IMR-90 (cell line): ENCODE results near the gene RABGGTB. TPM values are rescaled to one million over a fixed set of nuclear protein-coding genes. Genes with fewer than 3 reads are reported as not detected.
A peak's percentile ranks its signal among the peaks of the same experiment; 100 is the strongest.
"Not testable (repeated sequence)": the region's sequence is repeated elsewhere in the genome, so short reads cannot be mapped to it uniquely, and the experiment has no call there.

Experiments
- ATAC-seq: fragments of 200-7000 bp; cut with Tn5 transposase; 2 replicates; pipeline ENCODE4 v1.9.1; 2020; ENCODE audit warnings: low read depth, mild to moderate bottlenecking, moderate library complexity
- BruUV-seq: library from RNA; stranded (reverse); fragments of 400-500 nt; replicated peaks from 2 replicates; lab custom pipeline; 2021; lab: Mats Ljungman, UMichigan
- CTCF ChIA-PET: fragments of 300-600 bp; formaldehyde crosslinking; extraction: SDS; loops from one replicate; lab custom pipeline; 2021; ENCODE audit warnings: antibody characterized with exemption; lab: Yijun Ruan, JAX
- POLR2A ChIA-PET: fragments of 300-600 bp; sonication (Branson Sonifier 250); formaldehyde crosslinking; loops from one replicate; lab custom pipeline; 2022; ENCODE audit warnings: antibody characterized with exemption; ENCODE audit not compliant: unreplicated experiment; lab: Charles Lee
- DNase-seq: peaks from one replicate; pipeline ENCODE4 v3.0.0; 2013
- H2AFZ ChIP-seq: replicated peaks from 2 replicates; pipeline ENCODE3; 2013; ENCODE audit warnings: low read length, mild to moderate bottlenecking; ENCODE audit not compliant: poor library complexity
- H2AK5ac ChIP-seq: 2 replicates; pipeline ENCODE4 v1.6.1; 2013; ENCODE audit warnings: low read depth, low read length, inconsistent platforms
- H2AK9ac ChIP-seq: replicated peaks from 2 replicates; pipeline ENCODE3; 2013; ENCODE audit warnings: mild to moderate bottlenecking, low read depth, low read length, moderate library complexity; ENCODE audit not compliant: poor library complexity
- H2BK120ac ChIP-seq: 2 replicates; pipeline ENCODE4 v1.6.1; 2013; ENCODE audit warnings: low read depth, low read length, inconsistent platforms
- H2BK15ac ChIP-seq: 3 replicates; pipeline ENCODE4 v1.6.1; 2013; ENCODE audit warnings: low read depth, low read length, inconsistent platforms
- H2BK20ac ChIP-seq: 2 replicates; pipeline ENCODE4 v1.6.1; 2013; ENCODE audit warnings: low read depth, mild to moderate bottlenecking, inconsistent platforms, low read length, moderate library complexity
- H2BK5ac ChIP-seq: 2 replicates; pipeline ENCODE4 v1.6.1; 2013; ENCODE audit warnings: mild to moderate bottlenecking, low read depth, low read length, inconsistent platforms; ENCODE audit not compliant: poor library complexity, severe bottlenecking
- H3K14ac ChIP-seq: replicated peaks from 2 replicates; pipeline ENCODE4 v1.6.1; 2013; ENCODE audit warnings: low read depth, low read length, inconsistent platforms
- H3K18ac ChIP-seq: 2 replicates; pipeline ENCODE4 v1.6.1; 2013; ENCODE audit warnings: low read depth, low read length, control low read depth
- H3K23ac ChIP-seq: 2 replicates; pipeline ENCODE4 v1.6.1; 2013; ENCODE audit warnings: low read depth, low read length, inconsistent platforms
- H3K27ac ChIP-seq: 2 replicates; pipeline ENCODE4 v1.5.1; 2013; ENCODE audit warnings: mild to moderate bottlenecking, control low read depth, low read length; ENCODE audit not compliant: insufficient read depth
- H3K27me3 ChIP-seq: 2 replicates; pipeline ENCODE4 v1.6.1; 2013; ENCODE audit warnings: low read length; ENCODE audit not compliant: control insufficient read depth, insufficient read depth
- H3K36me3 ChIP-seq: 2 replicates; pipeline ENCODE4 v1.6.1; 2013; ENCODE audit warnings: low read length, mixed read lengths; ENCODE audit not compliant: control insufficient read depth, insufficient read depth
- H3K4ac ChIP-seq: 2 replicates; pipeline ENCODE4 v1.6.1; 2013; ENCODE audit warnings: low read depth, low read length, inconsistent platforms
- H3K4me1 ChIP-seq: 2 replicates; pipeline ENCODE4 v1.6.1; 2013; ENCODE audit warnings: low read length, mixed read lengths; ENCODE audit not compliant: control insufficient read depth, insufficient read depth
- H3K4me2 ChIP-seq: 2 replicates; pipeline ENCODE4 v1.6.1; 2013; ENCODE audit warnings: low read depth, mild to moderate bottlenecking, control low read depth, low read length, moderate library complexity
- H3K4me3 ChIP-seq: 2 replicates; pipeline ENCODE4 v1.5.1; 2013; ENCODE audit warnings: low read depth, mild to moderate bottlenecking, control low read depth, low read length, moderate library complexity; ENCODE audit not compliant: insufficient read depth
- H3K56ac ChIP-seq: 2 replicates; pipeline ENCODE4 v1.6.1; 2013; ENCODE audit warnings: low read length, inconsistent platforms; ENCODE audit not compliant: insufficient read depth; ENCODE audit errors: extremely low read depth
- H3K79me1 ChIP-seq, 2 experiments: 2 replicates each; pipeline ENCODE4 v1.6.1; 2013; ENCODE audit warnings: low read length in 2 of 2, inconsistent platforms in 1 of 2, low read depth in 1 of 2
- H3K9ac ChIP-seq: 2 replicates; pipeline ENCODE4 v1.6.1; 2013; ENCODE audit warnings: low read depth, low read length, control low read depth
- H3K9me1 ChIP-seq: 2 replicates; pipeline ENCODE4 v1.6.1; 2013; ENCODE audit warnings: low read length, inconsistent platforms; ENCODE audit not compliant: insufficient read depth
- H3K9me3 ChIP-seq: 2 replicates; pipeline ENCODE4 v1.6.1; 2013; ENCODE audit warnings: low read length; ENCODE audit not compliant: control insufficient read depth, insufficient read depth
- H4K20me1 ChIP-seq: 2 replicates; pipeline ENCODE4 v1.6.1; 2013; ENCODE audit warnings: low read length, inconsistent platforms; ENCODE audit not compliant: insufficient read depth
- H4K5ac ChIP-seq: 2 replicates; pipeline ENCODE4 v1.6.1; 2013; ENCODE audit warnings: mild to moderate bottlenecking, low read depth, low read length, control low read depth
- H4K8ac ChIP-seq, 2 experiments: 2 replicates each; pipeline ENCODE4 v1.6.1; 2013; ENCODE audit warnings: low read depth in 2 of 2, low read length in 2 of 2, control low read depth in 1 of 2, inconsistent platforms in 1 of 2
- H4K91ac ChIP-seq: 2 replicates; pipeline ENCODE4 v1.6.1; 2013; ENCODE audit warnings: low read depth, low read length, inconsistent platforms; ENCODE audit not compliant: insufficient read depth
- MAFK ChIP-seq: IDR thresholded peaks from 2 replicates; pipeline ENCODE4 v1.6.1; 2012; ENCODE audit warnings: low read depth, low read length, improper control_type of control experiment
- whole genome bisulfite sequencing, 2 experiments: methylation state at CpG; one replicate each; pipeline versions ENCODE4 v1.1.5 to v1.1.7; 2013; ENCODE audit warnings: missing lambda C conversion rate in 2 of 2; ENCODE audit not compliant: insufficient read length in 1 of 2; ENCODE audit errors: extremely low coverage in 2 of 2; 5-methylcytosine and 5-hydroxymethylcytosine counted together
- dilution Hi-C: fragments of 300-500 bp; cut with HindIII; formaldehyde crosslinking; loops from one replicate; pipeline ENCODE4 v1.14.3; 2018; ENCODE audit warnings: low sequenced_read_pairs; ENCODE audit not compliant: unreplicated experiment
- in situ Hi-C: fragments of 300-500 bp; cut with MboI; formaldehyde crosslinking; loops from 3 replicates; pipeline ENCODE4 v1.14.3; 2019; ENCODE audit warnings: low sequenced_read_pairs, inconsistent platforms, mixed read lengths
- intact Hi-C: fragments of 100-400 bp; cut with micrococcal nuclease; formaldehyde crosslinking; loops from 2 replicates; pipeline ENCODE4 v1.10.0; 2022
- polyA plus RNA-seq, 3 experiments: library from polyadenylated mRNA; depleted of rRNA; stranded (reverse); fragments of >200 nt; gene quantifications; 2 replicates each; pipeline ENCODE4 v1.2.3, GENCODE V29; 2012; ENCODE audit warnings: low replicate concordance in 1 of 3
- total RNA-seq: library from RNA; depleted of rRNA; stranded (reverse); fragments of >200 nt; gene quantifications from 2 replicates; pipeline ENCODE4 v1.2.3, GENCODE V29; 2012

RABGGTB gene
- total and polyA plus RNA-seq, 2 of the 4 experiments (the other 2 are of a cell fraction), result 48.2 to 76.0 TPM

- H2BK120ac ChIP-seq, H3K9me3 ChIP-seq, H2AK5ac ChIP-seq, H4K8ac ChIP-seq, ATAC-seq, H2BK15ac ChIP-seq, in situ Hi-C loops, CTCF ChIA-PET, H3K56ac ChIP-seq, H3K4me3 ChIP-seq, H3K4me1 ChIP-seq, intact Hi-C loops, BruUV-seq, H3K9me1 ChIP-seq, DNase-seq, H3K18ac ChIP-seq, H3K14ac ChIP-seq, POLR2A ChIA-PET, H2AK9ac ChIP-seq, H3K79me1 ChIP-seq, H3K23ac ChIP-seq, H3K27me3 ChIP-seq, H3K4ac ChIP-seq, dilution Hi-C loops, H3K9ac ChIP-seq, H2BK20ac ChIP-seq, H2BK5ac ChIP-seq, H3K27ac ChIP-seq, H4K91ac ChIP-seq, H4K5ac ChIP-seq, H4K20me1 ChIP-seq, H3K4me2 ChIP-seq, H2AFZ ChIP-seq: not testable (repeated sequence)
- 92% methylated on average over 2 of the region's 4 CpGs; no CpG with 5 or more reads in 1 of the 2 experiments for WGBS, 2 experiments
- peaks cover 16% of the 10 kb centered on the region for H3K36me3 ChIP-seq
- 0 out of 2 replicates have a peak, but pooled peaks have one; percentile 2 for TF ChIP-seq MAFK
Observed at GRCh38 chr1:75758543-75758942, 27.5 kb upstream of the RABGGTB start.
